Astrocyte (in vitro differentiated cells and primary cell): ENCODE data around the gene STX10.

Source experiments
- EZH2 ChIP-seq: IDR thresholded peaks from 2 replicates; pipeline ENCODE4 v1.6.1; 2012; ENCODE audit warnings: mild to moderate bottlenecking, low read length, inconsistent platforms; ENCODE audit not compliant: insufficient read depth
- TF ChIP-seq, protein P1 (sequence below): IDR thresholded peaks from 2 replicates; pipeline ENCODE4 v1.5.1; 2011; ENCODE audit warnings: low read depth, mild to moderate bottlenecking, inconsistent platforms, low read length, moderate library complexity; ENCODE audit not compliant: insufficient read depth

DNA sequence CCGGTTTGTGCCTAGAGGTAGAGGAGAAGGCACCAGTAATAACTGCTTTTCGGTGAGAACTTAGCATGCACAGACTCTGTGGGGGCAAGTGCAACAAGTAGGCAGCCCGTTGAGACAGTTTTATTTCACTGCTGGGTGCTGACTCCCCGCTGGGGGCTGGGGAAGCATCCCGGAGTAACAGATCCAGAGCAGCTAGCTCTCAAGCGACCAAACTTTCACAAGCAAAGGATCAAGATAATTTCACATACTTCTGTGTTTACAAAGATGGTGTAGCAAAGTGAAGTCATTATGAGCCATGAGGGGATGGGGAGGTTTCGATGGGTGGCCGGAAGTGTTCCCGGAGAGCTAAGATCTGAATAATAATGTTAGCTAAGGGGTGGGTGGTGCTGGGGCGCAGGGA, 29.4 kb downstream of the STX10 start:
- TF ChIP-seq, protein P1, sequence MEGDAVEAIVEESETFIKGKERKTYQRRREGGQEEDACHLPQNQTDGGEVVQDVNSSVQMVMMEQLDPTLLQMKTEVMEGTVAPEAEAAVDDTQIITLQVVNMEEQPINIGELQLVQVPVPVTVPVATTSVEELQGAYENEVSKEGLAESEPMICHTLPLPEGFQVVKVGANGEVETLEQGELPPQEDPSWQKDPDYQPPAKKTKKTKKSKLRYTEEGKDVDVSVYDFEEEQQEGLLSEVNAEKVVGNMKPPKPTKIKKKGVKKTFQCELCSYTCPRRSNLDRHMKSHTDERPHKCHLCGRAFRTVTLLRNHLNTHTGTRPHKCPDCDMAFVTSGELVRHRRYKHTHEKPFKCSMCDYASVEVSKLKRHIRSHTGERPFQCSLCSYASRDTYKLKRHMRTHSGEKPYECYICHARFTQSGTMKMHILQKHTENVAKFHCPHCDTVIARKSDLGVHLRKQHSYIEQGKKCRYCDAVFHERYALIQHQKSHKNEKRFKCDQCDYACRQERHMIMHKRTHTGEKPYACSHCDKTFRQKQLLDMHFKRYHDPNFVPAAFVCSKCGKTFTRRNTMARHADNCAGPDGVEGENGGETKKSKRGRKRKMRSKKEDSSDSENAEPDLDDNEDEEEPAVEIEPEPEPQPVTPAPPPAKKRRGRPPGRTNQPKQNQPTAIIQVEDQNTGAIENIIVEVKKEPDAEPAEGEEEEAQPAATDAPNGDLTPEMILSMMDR = no peak
- no peak for TF ChIP-seq EZH2
